Testis (tissue), 2 donors: Measurements from ENCODE around the gene SPTLC3.

ENCODE experiments used
- CTCF ChIP-seq, 3 experiments: fragments of 450-650 bp in 2 of 3; fragments of 200-600 bp in 1 of 3; sonication (generic) in 1 of 3; IDR thresholded peaks; one replicate each; pipeline ENCODE4 v1.5.1; 2016 to 2019; ENCODE audit warnings: antibody characterized with exemption in 3 of 3, mild to moderate bottlenecking in 2 of 3, moderate library complexity in 1 of 3
- POLR2A ChIP-seq: fragments of 450-650 bp; IDR thresholded peaks from one replicate; pipeline ENCODE4 v1.6.1; 2017; ENCODE audit warnings: antibody characterized with exemption, mild to moderate bottlenecking, moderate library complexity

- TF ChIP-seq POLR2A = no peak
- no peak for TF ChIP-seq CTCF (IDR thresholded peaks at IDR 0.05)
These were observed 6.5 kb upstream of the SPTLC3 start for GRCh38 chr20:13002251-13002650.
